Urinary bladder (tissue), 4 donors: Measurements from ENCODE around the gene TRIM71. TPM values are rescaled to one million over a fixed set of nuclear protein-coding genes. Genes with fewer than 3 reads are reported as not detected.
"Not testable (repeated sequence)": the region's sequence is repeated elsewhere in the genome, so short reads cannot be mapped to it uniquely, and the experiment has no call there.

Experiments used
- DNase-seq: peaks from one replicate; pipeline ENCODE4 v3.0.0-alpha.2; 2015; ENCODE audit errors: extremely low spot score
- H3K27ac ChIP-seq: one replicate; pipeline ENCODE4 v1.5.1; 2013; ENCODE audit warnings: low read depth, mild to moderate bottlenecking, moderate library complexity
- H3K36me3 ChIP-seq: one replicate; pipeline ENCODE4 v1.6.1; 2013; ENCODE audit warnings: mild to moderate bottlenecking, moderate library complexity; ENCODE audit not compliant: insufficient read depth
- H3K4me1 ChIP-seq: one replicate; pipeline ENCODE4 v1.6.1; 2013; ENCODE audit warnings: mild to moderate bottlenecking, moderate library complexity; ENCODE audit not compliant: insufficient read depth
- H3K4me3 ChIP-seq: one replicate; pipeline ENCODE4 v1.5.1; 2013; ENCODE audit warnings: low read depth, low read length
- WGBS: extraction: QIAGEN DNeasy Blood & Tissue Kit; methylation state at CpG from one replicate; pipeline ENCODE4 v1.1.7; 2013; 5-methylcytosine and 5-hydroxymethylcytosine counted together
- polyA plus RNA-seq: library from polyadenylated mRNA; stranded (reverse); fragments of 200-250 nt; gene quantifications from one replicate; pipeline ENCODE4 v1.2.3, GENCODE V29; 2013
- total RNA-seq: library from RNA; depleted of rRNA; stranded (reverse); fragments of >200 nt; gene quantifications from one replicate; pipeline ENCODE4 v1.2.3, GENCODE V29; 2014
- donor health status: healthy with polysubstance abuse.
- donor health status: healthy.

TRIM71 gene
- total and polyA plus RNA-seq, 2 donors: 0.74 TPM; not detected in 1

DNA sequence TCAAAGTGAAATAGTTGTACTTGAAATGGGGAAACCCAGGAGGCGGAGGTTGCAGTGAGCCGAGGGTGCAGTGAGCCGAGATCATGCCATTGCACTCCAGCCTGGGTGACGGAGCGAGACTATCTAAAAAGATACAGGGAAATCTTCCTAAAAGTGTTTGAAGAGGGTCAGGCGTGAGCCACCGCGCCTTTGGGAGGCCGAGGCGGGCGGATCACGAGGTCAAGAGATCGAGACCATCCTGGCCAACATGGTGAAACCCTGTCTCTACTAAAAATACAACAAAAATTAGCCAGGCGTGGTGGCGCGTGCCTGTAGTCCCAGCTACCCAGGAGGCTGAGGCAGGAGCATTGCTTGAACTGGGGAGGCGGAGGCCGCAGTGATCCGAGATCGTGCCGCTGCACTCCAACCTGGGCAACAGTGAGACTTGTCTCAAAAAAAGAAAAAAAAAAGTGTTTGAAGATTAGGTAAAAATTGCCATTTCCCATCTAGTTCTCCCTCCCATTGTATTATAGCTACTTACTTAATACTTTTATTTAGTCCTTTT is 5.9 kb downstream of the TRIM71 start:
- H3K4me1 ChIP-seq, H3K4me3 ChIP-seq, H3K36me3 ChIP-seq, H3K27ac ChIP-seq, DNase-seq: not testable (repeated sequence)
- 96% methylated on average over 21 of the region's 21 CpGs for WGBS

DNA sequence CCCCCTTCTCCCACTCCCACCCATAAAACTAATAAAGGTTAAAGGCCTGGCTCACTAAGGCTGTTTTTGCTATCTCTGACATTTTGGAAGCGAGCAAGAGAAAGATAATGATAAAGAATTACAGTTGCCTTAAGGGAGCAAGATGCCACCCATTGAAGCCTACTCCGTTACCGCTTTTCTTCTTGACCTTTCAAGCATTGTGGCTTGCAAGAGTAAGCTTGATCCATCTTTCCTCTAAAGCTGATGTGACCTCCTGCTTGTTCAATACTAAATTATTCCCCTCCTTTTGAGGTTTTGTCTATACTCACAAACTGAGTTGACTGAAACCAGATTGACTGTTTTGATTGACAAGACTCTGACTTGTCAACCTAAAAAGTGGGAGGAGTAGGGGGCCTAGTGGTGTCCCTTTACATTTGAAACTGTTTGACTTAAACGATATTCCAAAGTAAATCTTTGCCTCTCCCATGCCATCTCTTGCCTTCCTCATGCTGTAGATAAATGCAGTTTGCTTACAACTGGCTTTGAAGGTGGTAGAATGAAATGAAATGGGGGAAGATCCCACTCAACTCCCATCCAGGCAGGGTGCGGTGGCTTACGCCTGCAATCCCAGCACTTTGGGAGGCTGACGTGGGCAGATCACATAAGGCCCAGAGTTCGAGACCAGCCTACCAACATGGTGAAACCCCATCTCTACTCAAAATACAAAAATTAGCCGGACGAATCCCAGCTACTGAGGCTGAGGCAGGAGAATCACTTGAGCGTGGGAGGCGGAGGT is 8.0 kb downstream of the TRIM71 start:
- WGBS: 93% methylated on average over 12 of the region's 12 CpGs
- no peaks in the 10 kb centered on the region for H3K36me3 ChIP-seq

DNA sequence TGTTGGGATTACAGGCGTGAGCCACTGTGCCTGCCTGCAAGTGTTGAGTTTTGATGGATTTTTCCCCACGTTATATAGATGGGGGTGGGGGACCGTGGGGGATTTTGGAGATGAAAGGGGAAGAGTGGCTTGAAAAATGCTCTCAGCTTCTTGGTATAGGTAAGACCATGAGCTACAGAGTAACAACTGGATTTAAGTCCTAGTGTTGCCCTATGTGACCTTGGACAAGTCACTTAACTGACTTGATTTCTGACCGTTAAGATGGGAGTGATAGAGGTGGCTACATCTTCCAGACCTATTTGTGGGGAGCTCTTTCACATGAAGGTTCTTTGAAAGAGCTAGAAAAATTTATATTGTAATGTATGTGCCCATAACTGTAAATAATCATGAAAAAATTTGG is 13.3 kb downstream of the TRIM71 start:
- H3K36me3 ChIP-seq: no peaks in the 10 kb centered on the region
- H3K4me1 ChIP-seq: no peaks in the 10 kb centered on the region
- WGBS: 87% methylated on average over 4 of the region's 4 CpGs
- no peak for DNase-seq
- H3K27ac ChIP-seq: no peak overlapping the region
- no peak overlapping the region for H3K4me3 ChIP-seq

More for the DNA sequence above, 8.0 kb downstream of the TRIM71 start:
- no peak overlapping the region for H3K27ac ChIP-seq
- DNase-seq: no peak
- no peaks in the 10 kb centered on the region for H3K4me1 ChIP-seq
- no peak overlapping the region for H3K4me3 ChIP-seq

DNA sequence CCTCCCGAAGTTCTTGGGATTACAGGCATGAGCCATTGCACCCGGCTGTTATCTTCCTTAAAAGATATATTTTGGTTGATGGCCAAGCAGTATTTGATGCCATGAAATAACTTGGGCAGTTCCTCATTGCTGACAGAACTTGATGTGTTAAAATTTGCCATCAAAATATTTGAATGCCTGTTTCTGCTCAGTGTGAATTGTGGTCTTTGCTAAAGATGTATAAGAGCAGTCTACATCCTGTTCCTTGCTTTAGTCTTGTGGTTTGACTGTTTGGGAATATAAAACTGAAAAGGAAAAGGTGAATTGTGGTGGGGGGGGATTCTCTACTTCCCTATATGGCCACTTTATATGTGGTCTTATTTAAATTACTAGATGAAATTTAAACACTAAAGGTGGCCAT is 14.0 kb downstream of the TRIM71 start:
- no peak for DNase-seq
- H3K27ac ChIP-seq: no peak overlapping the region
- WGBS: 43% methylated on average over 2 of the region's 2 CpGs
- no peaks in the 10 kb centered on the region for H3K36me3 ChIP-seq
- no peak overlapping the region for H3K4me3 ChIP-seq
- H3K4me1 ChIP-seq: no peaks in the 10 kb centered on the region

DNA sequence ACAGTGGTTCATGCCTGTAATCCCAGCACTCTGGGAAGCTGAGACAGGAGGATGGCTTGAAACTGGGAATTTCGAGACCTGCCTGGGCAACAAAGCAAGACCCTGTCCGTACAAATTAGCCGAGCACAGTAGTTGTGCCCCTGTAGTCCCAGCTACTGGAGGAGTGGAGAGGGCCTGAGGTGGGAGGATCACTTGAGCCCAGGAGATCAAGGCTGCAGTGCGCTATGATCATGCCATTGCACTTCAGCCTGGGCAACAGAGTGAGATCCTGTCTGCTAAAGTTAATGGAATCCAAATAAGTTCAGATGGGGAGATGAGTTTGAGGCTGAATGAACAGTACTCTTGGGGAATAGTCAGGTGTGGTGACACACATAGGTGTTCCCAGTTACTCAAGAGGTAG is 14.4 kb downstream of the TRIM71 start:
- H3K4me1 ChIP-seq: no peaks in the 10 kb centered on the region
- no peak overlapping the region for H3K27ac ChIP-seq
- H3K36me3 ChIP-seq: no peaks in the 10 kb centered on the region
- 96% methylated on average over 4 of the region's 4 CpGs for WGBS
- DNase-seq: no peak
- no peak overlapping the region for H3K4me3 ChIP-seq

DNA sequence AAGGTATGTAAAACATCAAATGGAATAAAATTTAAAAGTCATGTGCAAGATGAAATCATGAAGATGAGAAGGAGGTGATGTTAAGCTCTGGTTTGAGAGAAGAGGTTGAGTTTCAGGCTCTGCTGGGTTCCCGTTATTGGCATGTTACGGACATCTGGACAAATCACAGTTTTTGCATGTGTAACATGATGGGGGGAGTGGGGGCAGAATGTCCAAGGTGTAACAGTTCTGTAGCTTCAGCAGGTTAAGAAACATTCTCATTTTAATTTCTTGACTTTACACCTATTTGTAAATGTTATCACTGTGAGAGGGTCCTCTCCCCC is 17.2 kb downstream of the TRIM71 start:
- no peaks in the 10 kb centered on the region for H3K4me1 ChIP-seq
- DNase-seq: no peak
- H3K4me3 ChIP-seq: no peak overlapping the region
- no peak overlapping the region for H3K27ac ChIP-seq
- no peaks in the 10 kb centered on the region for H3K36me3 ChIP-seq
- WGBS: 88% methylated on average over 2 of the region's 2 CpGs

DNA sequence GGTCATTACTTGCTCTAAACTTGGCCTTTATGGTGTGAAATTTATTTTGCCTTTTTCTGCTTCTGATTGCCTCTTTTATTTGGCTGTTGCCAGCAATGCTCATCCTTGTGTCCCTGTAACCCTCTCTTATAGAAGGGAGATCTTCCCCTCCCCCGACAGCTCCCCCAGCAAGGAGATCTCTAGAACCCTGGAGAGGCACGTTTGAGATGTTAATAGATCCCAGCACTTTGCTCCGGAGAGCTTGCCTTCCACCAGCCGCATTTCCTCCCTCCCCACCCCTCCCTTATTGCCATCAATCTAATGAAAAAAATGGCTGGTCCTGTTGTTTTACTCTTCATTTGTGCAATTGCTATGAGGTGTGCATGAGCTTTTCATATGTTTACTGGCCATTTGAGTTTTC is 18.2 kb downstream of the TRIM71 start:
- H3K4me3 ChIP-seq: no peak overlapping the region
- no peaks in the 10 kb centered on the region for H3K36me3 ChIP-seq
- WGBS: 56% methylated on average over 4 of the region's 4 CpGs
- DNase-seq: no peak
- no peak overlapping the region for H3K27ac ChIP-seq
- H3K4me1 ChIP-seq: no peaks in the 10 kb centered on the region

DNA sequence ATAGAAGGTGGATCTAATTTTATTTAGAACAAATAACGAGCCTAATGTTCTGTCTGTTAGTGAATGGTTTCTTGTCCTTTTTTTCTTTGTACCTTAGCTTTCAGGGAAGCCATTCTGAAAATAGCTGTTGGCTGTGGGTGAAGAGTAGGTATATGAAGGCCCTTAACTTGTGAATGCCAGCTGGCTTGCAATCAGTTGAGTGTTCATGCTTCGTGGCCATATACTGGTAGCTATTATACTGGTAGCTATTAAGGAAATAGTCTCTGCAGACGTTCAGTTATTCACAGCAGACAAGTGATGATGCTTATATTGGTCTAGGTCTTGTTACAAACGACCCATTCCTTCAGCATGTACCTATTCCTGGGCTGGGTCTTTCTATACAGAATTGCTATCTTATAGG is 18.8 kb downstream of the TRIM71 start:
- no peaks in the 10 kb centered on the region for H3K36me3 ChIP-seq
- no peak for DNase-seq

DNA sequence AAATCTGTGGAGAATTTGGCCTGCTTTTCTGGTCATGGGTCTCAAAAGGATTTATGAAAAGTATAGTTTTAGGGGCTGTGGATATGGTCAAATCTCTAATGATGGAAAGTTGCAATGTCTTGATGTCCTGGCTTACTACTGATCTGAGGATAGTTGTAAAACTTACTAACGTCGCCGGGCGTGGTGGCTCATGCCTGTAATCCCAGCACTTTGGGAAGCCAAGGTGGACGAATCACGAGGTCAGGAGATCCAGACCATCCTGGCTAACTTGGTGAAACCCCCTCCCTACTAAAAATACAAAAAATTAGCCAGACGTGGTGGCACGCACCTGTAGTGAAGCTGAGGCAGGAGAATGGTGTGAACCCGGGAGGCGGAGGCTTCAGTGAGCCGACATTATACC is 19.6 kb downstream of the TRIM71 start:
- H3K4me3 ChIP-seq: no peak overlapping the region
- H3K27ac ChIP-seq: no peak overlapping the region
- H3K4me1 ChIP-seq: no peaks in the 10 kb centered on the region
- WGBS: 82% methylated on average over 11 of the region's 11 CpGs
- no peak for DNase-seq
- H3K36me3 ChIP-seq: no peaks in the 10 kb centered on the region

More for the DNA sequence above, 18.8 kb downstream of the TRIM71 start:
- Histone ChIP-seq H3K27ac (no peak overlapping the region), H3K4me1 (no peaks in the 10 kb centered on the region), H3K4me3 (no peak overlapping the region)
- WGBS: 65% methylated on average over 4 of the region's 4 CpGs

DNA sequence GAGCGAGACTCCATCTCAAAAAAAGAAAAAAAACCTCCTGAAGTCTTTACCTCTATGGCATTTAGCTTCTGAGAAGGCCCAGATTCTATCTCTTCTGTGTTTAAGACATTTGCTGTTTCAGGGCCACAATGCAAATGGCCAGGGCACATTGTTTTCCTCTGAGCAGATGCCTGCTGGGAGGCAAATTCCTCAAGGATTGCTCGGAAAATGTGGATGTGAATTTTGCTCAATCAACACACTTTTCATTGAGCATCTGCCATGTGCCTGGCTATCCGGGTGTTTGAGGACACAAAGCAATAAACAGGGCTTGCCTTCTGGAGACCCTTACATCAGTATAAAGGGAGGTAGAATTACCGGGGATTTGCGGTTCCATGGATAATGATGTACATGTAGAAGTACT is 20.0 kb downstream of the TRIM71 start:
- no peak for DNase-seq
- H3K4me3 ChIP-seq: no peak overlapping the region
- no peaks in the 10 kb centered on the region for H3K36me3 ChIP-seq
- WGBS: 89% methylated on average over 5 of the region's 5 CpGs
- H3K27ac ChIP-seq: no peak overlapping the region
- no peaks in the 10 kb centered on the region for H3K4me1 ChIP-seq

DNA sequence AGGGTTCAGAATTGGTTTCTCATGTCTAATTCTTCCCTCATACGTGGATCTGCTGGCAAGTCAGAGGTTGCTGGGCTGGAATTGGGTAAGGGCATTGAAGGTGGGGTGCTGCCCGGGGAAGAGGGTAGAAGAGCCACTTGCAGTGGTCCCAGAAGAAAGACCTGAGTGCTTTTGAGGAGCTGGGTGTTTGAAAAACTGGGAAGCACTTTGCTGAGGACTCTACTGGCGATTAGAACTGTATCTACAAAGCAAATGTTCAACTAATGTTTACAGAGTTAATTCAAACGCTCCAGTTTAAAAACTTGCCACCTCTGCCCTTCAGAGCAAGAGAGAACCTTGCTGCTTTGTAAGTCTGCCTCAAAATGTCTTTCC is 21.9 kb downstream of the TRIM71 start:
- WGBS: 64% methylated on average over 4 of the region's 4 CpGs
- Histone ChIP-seq H3K36me3 (no peaks in the 10 kb centered on the region), H3K4me1 (no peaks in the 10 kb centered on the region), H3K27ac (no peak overlapping the region), H3K4me3 (no peak overlapping the region)
- DNase-seq: no peak

DNA sequence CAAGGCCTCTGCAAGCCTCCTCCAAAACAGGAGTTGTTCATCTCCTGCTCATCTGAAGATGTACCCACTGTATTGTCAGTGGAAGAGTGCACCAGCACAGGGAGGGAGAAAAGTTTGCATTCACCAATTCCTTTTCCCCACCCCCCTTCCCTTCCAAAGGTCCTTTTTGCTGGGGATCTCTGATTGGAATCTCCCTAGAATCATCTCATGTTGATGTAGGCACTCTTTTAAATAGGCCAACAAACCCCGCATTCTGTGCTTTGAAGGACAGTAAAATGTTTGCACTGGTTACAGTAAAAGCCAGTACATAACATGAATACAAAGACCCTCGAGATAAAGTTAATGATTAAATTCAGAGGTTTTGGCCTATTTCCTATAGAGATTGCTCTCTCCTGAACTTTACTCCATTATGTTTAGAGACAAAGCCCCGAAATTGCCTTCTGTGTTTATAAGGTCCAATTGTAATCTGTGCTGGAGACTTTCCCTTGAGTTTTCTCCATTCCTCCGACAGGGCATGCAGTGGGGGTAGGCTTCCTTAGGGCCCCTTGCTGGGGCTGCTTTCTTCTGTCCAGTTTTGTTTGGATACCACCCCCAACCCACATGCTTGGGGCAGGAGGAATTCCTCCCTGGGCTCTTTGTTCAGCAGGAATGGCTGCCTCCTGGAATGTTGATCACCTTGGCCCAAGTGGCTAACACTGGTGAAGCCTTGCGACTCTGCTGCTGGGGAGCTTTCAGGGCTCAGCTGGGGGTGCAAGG is 22.5 kb downstream of the TRIM71 start:
- 72% methylated on average over 5 of the region's 5 CpGs for WGBS
- no peak overlapping the region for H3K27ac ChIP-seq
- H3K36me3 ChIP-seq: no peaks in the 10 kb centered on the region

DNA sequence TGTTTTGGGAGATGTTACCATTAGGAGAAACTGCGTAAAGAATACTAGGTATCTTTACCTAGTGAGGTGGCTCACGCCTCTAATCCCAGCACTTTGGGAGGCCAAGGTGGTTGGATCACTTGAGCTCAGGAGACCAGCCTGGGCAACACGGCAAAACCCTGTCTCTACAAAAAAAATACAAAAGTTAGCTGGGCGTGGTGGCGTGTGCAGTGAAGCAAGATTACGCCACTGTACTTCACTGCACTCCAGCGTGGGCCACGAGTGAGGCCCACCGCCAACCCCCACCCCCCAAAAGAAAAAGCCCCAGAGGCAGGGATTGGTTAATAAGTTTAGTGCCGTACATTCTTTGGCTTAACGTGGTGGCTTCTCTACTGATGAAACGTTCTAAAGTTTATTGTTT is 23.5 kb downstream of the TRIM71 start:
- Histone ChIP-seq H3K4me1 (no peaks in the 10 kb centered on the region), H3K4me3 (no peak overlapping the region), H3K36me3 (no peaks in the 10 kb centered on the region), H3K27ac (no peak overlapping the region)
- 72% methylated on average over 12 of the region's 12 CpGs for WGBS
- DNase-seq: no peak

More for the DNA sequence above, 22.5 kb downstream of the TRIM71 start:
- no peak for DNase-seq
- no peak overlapping the region for H3K4me3 ChIP-seq
- H3K4me1 ChIP-seq: no peaks in the 10 kb centered on the region

DNA sequence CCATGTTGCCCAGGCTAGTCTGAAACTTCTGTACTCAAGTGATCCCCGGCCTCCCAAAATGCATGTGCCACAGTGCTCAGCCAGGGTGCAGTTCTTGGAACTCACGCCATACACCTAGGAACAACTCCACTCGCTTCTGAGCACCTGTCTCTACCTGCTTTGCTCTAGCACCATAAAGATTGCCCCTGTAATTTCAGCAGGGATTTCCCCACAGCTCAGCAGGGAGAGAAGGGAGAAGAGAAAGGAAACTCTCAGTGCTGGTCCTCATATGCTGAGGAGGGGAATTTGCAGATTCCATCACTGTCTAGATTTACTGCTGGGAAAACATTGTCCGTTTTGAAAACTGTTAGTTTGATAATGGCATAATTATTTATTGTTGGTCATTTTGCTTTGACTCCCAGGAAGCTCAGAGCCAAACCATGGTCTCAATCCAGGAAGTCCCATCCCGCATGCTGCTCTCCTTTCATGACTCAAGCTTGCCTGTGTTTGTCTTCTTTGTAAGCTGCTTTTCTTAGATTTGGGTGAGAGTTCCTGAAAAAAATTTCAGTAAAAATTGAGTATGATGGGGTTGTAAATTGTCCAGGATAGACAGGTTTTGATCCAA is 24.2 kb downstream of the TRIM71 start:
- Histone ChIP-seq H3K4me3 (no peak overlapping the region), H3K36me3 (no peaks in the 10 kb centered on the region), H3K4me1 (no peaks in the 10 kb centered on the region), H3K27ac (no peak overlapping the region)
- 69% methylated on average over 5 of the region's 5 CpGs for WGBS
- DNase-seq: no peak
